Stimulated activated CD4-positive, alpha-beta T cell treated with anti-CD3 and anti-CD28 coated beads, Interleukin-1b, Interleukin-23, amount 100 ng/mL, for 24 hours (primary cell): ENCODE measurements around the gene KLF15.

Source experiments
- DNase-seq, 4 experiments: peaks; one replicate each; pipeline ENCODE4 v3.0.0-alpha.2; 2020; ENCODE audit warnings: low read depth in 4 of 4, low spot score in 1 of 4

The KLF15 gene

DNA sequence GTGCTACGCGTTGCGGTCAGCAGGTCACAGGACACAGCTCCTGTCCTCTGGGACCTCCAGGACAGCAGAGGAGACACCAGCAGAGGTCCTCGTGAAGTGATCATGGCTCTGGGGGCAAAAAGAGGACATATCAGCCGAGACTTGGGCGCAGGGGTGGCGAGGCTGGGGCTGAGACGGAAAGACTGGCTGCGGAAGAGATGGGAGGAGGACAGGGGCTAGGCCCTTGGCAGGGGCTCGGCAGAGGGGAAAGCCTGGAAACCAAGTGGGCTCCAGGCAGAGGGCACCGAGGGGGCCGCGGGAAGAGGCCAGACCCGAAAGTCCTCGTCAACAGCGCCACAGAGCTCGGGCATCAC lies 32.6 kb upstream of the KLF15 start:
- no peak for DNase-seq

DNA sequence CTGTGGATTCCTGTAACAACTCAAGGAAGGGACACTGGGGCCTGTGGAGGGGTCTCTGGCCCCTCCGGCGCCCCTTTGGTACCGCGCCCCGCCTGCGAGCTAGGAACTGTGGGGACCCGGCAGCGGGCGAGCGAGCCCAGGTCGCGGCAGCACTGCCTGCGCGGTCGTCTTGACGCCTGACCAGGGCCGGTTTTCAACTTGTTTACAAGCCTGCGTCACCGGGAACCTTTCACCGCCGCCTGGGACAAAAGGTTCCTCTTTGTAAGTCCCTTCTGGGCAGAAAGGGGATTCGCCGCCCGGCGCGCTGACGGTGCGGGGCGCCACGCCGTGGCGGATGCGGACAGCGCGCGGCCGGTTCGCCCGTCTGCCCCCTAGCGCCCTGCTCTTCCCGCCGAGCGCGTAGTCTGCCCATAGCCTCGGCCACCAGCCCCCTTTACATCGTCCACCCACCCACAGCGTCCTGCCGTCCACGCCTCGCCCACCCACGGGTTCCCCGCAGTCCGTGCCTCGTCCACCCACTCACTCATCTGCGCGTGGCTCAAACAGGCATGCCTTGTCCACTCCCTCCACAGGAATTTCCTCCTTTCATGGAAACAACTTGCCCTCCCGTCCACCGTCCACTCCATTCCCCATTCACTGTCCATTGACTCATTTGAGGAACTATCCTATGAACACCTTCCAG lies 32.0 kb upstream of the KLF15 start:
- DNase-seq: peak in 2 of 4 experiments; percentile 9 to 27

DNA sequence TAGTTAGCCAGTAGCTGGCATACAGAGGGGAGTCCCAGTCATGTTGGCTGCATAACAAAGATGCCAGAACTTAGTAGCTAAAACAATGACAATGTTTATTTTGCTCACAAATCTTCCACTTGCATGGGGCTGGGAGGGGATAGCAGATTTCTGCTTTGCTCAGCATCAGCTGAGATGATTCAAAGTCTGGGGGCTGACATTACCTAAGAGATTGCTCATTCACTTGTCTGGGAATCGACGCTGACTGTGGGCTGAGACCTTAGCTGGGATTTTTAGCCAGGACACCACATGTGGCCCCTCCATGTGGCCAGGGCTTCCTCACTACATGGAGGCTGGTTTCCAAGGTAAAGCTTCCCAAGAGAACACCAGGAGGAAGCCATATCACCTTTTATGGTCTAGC lies 24.8 kb upstream of the KLF15 start:
- no peak for DNase-seq

DNA sequence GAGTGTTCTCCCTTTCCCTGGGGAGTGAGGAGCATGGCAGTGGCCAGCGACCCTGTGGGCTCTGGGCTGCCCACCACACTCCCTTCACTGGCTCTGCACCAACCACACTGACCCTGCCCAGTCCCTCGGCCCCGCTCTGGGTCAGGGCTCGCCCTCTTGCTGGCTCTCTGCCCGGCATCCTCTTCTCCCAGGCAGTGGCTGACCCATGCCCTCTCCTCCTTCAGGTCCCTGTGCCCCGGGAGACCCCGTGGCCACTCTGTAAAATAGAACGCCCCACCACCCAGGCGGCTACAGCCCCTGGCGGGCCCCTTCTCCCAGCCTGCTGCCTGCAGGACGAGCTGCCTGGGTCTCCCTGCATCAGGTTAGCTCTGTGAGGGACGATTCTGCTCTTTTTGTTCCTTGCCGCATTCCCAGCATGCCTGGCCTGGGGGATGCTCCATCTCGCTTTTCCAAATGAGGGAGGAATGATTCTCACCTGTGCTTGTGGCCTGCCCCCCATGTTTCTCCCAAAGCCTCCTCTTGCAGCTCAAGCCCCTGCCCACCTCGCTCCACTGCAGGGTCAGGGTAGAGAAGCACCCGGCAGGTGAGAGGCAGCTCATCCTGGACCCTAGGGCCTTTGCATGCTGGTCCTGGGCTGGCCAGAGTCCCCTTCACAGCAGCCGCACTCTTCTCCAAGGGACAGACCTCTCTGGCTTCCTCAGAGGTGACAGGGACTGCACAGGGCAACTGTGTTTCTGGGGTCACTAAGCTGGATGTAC lies 23.0 kb upstream of the KLF15 start:
- DNase-seq: no peak

DNA sequence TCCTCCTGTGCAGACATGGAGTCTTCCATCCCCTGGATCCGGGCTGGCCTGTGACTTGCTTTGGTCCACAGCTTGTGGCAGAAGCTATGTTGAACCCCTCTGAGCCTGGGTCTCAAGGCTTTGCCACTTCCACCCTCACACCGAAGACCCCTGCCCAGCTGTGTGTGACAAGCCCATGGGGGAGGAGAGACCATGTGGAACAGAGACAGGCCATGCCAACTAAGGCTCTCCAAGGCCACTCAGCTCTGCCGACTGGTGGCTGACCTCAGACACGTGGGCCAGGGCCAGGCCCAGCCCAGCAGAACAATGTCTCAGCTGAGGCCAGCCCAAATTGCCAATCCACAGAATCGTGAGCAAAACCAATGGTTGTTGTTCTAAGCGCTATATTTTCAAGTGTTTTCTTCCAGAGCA lies 21.1 kb upstream of the KLF15 start:
- DNase-seq: no peak

DNA sequence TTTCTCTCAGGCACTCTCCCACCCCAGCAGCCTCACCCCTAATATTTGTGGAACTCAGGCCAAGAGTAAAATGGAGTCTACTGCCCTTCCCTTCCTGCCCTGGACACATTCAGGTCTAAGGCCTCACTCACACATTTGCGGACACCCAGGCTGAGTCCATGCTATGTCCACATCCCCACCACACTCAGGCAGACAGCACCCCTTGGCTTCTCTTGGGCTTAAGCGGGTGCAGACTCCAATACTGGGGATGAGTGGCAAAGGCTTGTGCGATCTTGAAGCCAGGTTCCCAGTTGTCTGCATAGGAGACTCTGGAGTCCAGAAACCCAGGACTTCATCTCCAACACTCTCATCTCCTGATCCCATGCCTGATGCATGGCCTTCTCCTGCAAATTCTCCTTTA lies 20.0 kb upstream of the KLF15 start:
- no peak for DNase-seq

DNA sequence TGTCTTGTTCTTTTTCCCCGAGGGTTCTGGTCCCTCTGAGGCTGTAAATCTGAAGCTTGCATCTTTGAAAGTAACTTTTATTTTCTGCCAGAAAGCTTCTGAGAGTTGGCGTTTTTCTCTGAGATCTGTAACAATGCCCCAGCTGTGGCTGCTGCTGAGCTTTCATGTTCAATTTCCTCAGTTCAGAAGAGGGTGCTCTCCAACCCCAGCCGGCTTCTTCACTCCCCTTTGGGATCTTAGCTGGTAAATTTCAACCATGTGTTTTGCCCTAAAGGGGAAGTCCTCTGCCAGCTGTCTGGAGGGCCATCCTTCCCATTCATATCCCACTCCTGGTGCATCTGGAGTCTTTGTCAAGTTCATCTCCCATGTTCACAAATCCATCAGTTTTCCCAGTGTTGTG lies 19.2 kb upstream of the KLF15 start:
- no peak for DNase-seq

DNA sequence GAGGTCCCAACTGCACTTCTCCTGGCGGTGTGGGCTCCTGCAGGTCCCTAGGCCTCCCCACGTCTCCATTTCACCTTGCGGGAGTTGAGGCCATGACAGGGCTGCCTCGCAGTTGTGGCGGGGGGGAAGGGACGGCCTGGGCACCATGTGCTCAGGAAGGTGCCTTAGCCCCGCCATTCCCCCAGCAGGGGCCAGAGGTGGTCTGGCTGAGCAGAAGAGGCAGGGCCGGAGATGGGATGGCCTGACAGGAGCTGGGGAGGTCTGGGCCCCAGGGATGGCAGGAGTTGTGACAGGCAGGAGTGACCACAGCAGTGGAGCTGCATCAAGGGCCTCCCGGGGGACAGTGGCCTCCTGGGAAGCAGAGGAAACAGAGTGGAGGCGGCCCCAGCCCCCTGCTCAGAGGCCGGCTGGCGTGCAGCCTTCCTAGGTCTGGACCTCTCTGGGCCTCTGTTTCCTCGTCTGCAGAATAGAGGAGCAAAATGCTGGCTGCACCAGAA lies 18.7 kb upstream of the KLF15 start:
- DNase-seq: no peak

DNA sequence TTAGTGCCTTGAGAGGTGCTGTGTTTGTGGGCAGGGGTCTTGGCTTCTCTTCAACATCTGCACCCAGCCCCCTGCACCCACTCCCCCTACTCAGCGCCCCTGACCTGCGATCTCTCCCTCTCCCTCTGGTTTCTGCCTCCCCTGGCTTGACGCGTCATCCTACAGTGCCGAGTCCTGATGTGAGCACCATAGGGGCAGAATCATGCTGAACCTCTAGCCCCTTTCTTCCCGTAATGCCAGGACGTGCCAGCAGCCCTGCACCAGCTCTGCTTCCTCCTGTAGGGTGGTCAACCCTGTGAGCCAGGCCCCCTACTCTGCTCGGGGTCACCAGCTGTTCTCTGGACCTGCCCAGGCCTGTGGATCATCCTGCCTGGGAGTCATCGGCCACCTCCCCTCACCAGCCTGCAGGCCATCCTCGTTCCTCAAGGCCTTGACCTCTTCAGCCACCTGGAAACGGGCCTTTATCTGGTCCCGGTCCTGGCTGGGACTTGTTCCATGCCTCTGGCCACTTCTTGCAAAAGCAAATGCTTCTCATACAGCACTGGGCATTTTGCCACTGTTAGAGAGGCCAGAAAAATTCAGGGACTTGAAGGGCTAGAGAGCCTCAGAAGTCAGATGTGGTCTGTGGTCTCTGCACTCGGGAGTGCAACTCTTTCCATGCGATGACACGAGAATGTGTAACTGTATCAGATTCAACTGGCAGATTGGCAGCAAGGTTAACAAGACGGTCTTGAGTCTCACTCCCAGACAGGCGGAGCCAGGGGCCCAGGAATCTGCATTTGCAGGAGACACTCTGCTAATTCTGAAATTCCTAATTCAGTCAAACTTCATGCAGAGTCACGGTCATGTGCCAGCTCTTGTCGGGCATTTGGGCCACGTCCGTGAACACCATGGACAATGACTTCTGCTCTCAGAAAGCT lies 16.7 kb upstream of the KLF15 start:
- no peak for DNase-seq

DNA sequence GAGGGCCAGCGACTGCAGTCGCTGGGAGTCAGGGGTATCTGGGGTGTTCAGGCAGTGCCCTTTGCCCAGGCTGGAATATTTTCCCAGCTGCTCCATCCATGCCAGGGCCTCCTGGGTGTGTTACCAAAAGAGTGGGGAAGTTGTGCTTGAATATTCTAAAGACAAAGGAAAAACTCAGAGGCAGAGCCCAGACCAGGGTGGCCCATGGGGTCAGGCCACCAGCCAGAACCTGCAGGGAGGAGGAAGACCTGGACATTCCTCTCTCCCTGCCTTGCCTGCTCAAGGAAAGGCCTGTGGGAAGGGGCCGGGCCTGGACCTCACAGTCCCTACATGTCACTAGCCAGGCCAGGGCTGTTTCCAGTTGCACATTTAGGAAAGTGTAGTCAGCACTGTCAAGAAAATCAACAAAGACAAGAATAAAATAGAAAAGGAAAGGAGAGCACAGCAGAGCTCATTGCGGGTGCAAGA lies 16.0 kb upstream of the KLF15 start:
- no peak for DNase-seq

DNA sequence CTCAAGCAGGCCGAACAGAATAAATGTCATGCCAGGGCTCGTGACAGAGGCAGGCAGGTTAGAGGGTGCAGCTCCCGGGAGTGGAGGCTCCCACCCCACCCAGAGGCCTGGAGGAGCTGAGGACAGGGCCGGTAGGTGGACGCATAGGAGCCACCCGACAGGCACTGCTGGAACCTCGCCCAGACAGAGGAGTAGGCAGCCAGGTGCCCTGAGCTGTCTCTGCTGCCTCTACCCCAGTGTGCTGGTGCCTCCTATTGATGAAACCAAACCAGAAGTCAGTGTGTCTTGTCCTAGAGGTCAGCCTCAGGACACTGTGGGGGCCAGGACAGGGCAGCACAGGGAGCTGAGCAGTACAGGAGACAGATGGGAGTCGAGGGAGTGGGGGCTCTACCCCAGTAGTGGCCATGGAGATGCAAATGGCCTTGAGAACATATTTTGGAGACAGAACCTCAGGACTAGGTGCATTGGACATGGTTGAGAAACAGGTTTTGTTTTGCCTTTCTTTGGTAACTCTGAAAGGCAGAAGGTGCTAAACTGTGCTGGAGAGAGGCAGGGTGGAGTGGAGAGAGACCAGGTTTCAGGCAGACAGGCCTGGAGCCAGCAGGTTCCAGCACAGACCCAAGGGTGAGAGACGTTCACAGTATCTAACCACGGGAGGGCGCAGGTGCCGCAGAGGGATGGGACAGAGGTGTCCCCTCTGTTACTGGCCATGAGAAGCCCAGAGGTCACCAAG lies 15.4 kb upstream of the KLF15 start:
- no peak for DNase-seq

DNA sequence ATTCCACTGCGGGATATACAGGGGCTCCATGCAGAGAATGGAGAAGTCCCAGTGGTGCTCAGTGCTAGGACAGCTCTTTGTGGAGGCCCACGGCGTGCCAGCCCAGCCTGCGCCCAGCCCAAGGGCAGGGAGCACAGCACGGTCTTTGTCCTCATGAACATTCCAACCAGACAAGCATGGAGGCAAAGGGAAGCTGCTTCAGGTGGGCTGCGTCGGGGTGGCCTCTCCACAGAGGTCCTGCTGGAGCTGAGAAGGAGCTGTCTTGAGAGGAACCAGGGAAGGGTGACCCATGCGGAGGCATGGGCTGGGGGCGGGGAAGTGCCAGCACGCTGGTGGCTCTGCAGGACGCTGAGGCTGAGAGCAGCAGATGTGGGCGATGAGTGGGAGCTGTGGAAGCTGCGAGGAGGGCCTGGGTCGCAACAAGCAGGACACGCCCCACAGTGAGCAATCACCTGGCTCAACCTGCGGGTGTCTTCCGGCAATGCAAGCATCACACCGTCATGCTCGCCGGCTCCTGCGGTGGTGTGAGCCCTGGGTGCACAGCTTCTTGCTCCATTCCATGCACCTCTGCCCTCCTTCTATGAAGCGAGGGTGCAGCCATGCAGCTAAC lies 14.0 kb upstream of the KLF15 start:
- no peak for DNase-seq

DNA sequence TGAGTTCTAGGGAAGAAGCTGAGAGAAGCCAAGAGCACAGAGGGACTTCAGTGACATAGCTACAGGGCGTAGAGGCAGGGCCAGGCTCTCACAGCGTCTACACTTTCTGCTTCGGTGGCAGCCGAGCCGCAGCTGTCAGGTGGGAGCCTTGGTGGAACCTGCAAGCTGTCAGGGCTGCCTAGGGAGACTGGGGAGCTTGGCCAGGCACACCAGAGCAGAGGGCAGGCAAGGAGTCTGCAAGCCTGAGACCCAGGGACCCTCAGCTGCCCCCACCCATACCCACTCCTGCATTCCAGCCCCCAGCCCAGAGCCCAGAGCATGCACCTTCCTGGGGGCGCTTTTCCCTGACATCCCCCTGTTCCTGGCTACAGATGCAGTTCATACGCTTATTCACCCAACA lies 13.4 kb upstream of the KLF15 start:
- no peak for DNase-seq

DNA sequence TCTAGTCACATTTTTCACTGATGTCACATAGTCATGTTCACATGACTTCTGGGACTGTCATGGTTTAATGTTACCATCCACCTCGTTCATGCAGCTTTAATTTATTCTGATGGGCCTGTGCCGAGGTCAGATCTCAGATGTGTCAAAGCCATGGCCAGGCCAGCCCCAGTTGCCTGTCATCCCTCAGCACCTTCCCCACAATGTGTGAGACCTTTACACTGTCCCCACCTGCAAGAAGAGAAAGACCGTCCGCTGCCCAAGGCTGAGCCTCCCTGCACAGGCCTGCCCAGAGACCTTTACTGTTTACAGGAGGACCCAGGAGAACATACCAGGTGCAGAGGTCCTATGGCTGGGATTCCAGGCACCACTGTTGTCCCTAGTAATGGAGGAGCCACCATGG lies 12.8 kb upstream of the KLF15 start:
- no peak for DNase-seq

DNA sequence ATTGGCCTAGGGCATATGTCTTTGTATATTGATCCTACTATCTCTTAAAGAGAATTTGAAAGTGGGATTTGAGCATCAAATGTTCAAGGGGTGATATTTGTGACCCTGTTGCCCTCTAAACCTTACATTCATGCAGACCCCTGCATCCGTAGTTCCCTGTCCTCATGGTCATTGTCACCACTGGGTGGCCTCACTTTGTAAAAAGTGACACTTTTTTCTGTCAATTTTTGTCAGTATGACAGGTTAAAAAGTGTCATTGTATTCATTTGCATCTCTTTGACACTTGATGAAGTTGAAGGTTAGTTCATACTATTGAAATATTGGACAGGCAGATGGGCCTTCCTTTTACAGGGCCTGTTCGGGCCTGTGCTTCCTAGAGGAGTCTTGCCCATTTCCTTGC lies 12.3 kb upstream of the KLF15 start:
- DNase-seq: no peak

DNA sequence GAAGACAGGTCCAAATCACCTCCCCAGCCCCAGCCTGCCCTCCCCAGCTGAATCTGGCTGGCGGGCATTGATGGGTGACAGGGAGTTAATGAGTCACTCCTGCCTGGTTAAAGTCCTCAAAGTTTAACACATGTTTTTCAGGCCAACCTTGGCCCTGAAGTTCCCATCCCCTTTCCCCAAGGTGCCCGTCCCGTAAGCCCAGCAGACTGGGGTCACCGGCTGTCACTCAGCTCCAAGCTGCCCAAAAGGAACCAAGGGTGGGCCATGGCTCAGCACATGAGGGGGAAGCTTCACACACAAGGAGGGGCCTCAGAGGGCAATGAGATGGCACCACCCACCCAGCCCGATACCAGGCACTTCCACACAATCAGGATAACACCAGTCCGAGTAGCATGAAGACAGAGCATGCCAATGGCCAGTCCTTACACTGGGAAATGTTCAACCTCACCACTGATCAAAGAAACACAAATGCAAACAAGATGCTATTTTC lies 10.2 kb upstream of the KLF15 start:
- no peak for DNase-seq

DNA sequence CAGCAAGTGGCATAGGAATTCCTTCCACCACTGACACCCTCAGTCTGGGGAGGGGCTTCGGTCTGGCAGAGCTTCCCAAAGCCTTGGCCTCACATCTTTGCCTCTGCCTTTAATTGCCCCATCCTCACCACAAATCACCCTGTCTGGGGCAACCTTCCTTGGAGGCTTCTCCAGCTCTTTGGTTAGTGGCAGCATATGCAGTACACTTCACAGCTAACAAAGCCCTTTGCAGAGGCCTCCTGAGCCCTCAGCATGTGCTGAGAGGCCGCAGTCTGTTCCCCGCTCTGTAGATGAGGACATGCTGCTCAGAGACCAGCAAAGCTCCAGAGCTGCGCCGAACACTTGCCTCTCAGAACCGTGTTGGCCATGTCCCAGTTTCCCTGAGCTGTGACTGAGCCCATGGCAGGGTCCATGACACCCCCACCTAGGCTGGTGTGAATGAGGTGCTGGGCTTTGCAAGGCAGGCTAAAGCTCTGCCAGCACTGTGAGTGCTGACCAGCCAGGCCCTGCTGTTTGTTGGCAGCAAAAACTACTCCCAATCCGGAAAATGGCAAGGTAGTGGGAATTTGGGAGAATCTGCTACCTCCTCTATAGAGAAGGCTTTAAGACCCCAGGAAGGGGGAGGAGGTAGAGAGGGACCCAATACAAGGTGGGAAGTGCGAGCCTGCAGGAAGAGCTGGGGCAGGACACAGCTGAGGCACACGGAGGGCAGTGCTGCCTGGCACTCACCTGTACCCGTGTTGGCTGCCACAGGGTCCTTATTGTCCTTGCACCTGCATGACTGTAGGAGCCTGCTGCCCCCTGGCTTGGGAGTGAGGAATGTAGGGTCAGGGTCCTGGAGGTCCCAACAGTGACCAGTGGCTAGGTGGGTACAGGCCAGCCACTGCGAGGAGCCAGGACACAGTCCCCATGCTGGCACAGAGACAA lies 8.4 kb upstream of the KLF15 start:
- no peak for DNase-seq

DNA sequence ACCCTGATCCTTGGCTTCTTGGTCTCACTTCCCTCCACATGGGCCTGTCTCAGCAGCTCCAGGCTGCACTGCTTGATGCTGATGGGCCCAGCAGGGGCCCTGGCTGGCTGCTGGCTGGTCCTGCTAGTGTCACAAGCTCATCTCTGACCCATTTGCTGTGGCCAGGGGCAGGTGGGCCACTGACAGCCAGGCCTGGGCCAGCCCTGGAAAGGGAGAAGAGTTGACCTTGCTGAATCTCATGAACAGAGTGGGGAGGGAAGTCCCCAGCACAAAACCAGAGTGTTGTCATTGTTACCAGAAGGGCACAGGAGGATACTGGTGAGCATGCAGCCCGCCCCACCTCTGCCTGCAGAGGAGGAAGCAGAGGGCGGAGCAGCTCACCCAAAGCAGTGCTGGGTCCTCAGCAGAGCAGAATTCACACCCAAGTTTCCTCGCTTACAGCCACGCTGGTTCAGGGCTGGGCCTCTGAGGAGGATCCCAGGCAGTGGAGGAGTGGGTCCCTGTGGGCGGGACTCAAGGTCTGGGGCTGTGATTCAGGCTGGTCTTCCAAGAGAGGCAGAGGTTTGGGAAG lies 7.6 kb upstream of the KLF15 start:
- no peak for DNase-seq

DNA sequence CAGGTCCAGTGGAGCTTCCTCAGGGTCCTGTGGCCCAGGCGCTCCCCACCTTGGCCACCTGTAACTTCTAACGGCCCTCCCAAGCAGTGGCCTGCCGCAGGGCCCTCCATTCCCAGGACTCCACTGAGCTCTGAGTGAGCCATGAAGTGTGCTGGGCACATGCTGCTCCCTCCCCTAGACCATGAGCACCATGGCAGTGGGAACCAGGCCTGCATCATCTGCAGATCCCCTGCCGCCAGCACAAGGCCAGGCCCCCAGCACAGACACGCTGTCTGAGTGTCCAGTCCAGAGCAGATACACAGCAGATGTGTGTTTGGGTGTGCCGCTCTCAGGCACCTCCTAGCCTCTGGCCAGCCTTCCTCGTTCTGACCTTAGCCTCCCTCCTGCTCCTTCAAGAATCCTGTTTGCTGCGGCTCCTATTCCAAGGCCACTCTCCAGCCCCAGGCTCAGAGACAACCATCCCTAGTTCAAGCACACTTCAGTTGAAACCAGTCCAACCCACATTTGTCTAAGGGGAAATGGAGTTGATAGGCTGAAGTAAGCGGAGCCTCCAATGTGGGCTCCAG lies 7.0 kb upstream of the KLF15 start:
- DNase-seq: no peak
